ENCODE results near the gene PTPRG.

Gene PTPRG

GRCh38 chr3:61626484-61626883, 65.1 kb downstream of the PTPRG start:
- ATAC-seq (ENCODE audit: low read depth) (no peak), DNase-seq (ENCODE audit: low spot score) (no peak)
- no peak for TF ChIP-seq CTCF (IDR thresholded peaks at IDR 0.05; ENCODE audit: poor library complexity, severe bottlenecking)
- H3K27ac ChIP-seq (ENCODE audit: poor library complexity, severe bottlenecking), result no peak overlapping the region
- no peaks in the 10 kb centered on the region for H3K9me3 ChIP-seq (ENCODE audit: severe bottlenecking)
- peaks cover 13% of the 10 kb centered on the region for H3K4me1 ChIP-seq (ENCODE audit: insufficient read depth, poor library complexity, severe bottlenecking)
- H3K4me3 ChIP-seq (ENCODE audit: severe bottlenecking), result no peak overlapping the region
- H3K36me3 ChIP-seq (ENCODE audit: low read depth), result no peaks in the 10 kb centered on the region; the same call in 1 of the 2 replicates
- no peaks in the 10 kb centered on the region for H3K27me3 ChIP-seq (ENCODE audit: insufficient read depth, poor library complexity, severe bottlenecking)

GRCh38 chr3:61627768-61628185, 66.4 kb downstream of the PTPRG start:
- peak; percentile 79 for ATAC-seq (ENCODE audit: low read depth)
- Histone ChIP-seq H3K36me3 (ENCODE audit: low read depth) (no peaks in the 10 kb centered on the region; the same call in 1 of the 2 replicates), H3K27me3 (ENCODE audit: insufficient read depth, poor library complexity, severe bottlenecking) (no peaks in the 10 kb centered on the region), H3K27ac (ENCODE audit: poor library complexity, severe bottlenecking) (peak overlapping the region; percentile 40), H3K4me3 (ENCODE audit: severe bottlenecking) (no peak overlapping the region), H3K9me3 (ENCODE audit: severe bottlenecking) (no peaks in the 10 kb centered on the region), H3K4me1 (ENCODE audit: insufficient read depth, poor library complexity, severe bottlenecking) (peaks cover 13% of the 10 kb centered on the region)
- TF ChIP-seq CTCF (IDR thresholded peaks at IDR 0.05; ENCODE audit: poor library complexity, severe bottlenecking), result no peak
- DNase-seq (ENCODE audit: low spot score), result no peak

GRCh38 chr3:61628636-61629035, 67.3 kb downstream of the PTPRG start:
- no peaks in the 10 kb centered on the region for H3K36me3 ChIP-seq (ENCODE audit: low read depth)
- no peaks in the 10 kb centered on the region for H3K9me3 ChIP-seq (ENCODE audit: severe bottlenecking)
- ATAC-seq (ENCODE audit: low read depth), result no peak
- peak overlapping the region; percentile 40 for H3K27ac ChIP-seq (ENCODE audit: poor library complexity, severe bottlenecking)
- H3K4me1 ChIP-seq (ENCODE audit: insufficient read depth, poor library complexity, severe bottlenecking), result peaks cover 13% of the 10 kb centered on the region
- no peaks in the 10 kb centered on the region for H3K27me3 ChIP-seq (ENCODE audit: insufficient read depth, poor library complexity, severe bottlenecking)
- DNase-seq (ENCODE audit: low spot score), result no peak
- H3K4me3 ChIP-seq (ENCODE audit: severe bottlenecking), result no peak overlapping the region
- no peak for TF ChIP-seq CTCF (IDR thresholded peaks at IDR 0.05; ENCODE audit: poor library complexity, severe bottlenecking)

- Histone ChIP-seq H3K4me1 (ENCODE audit: insufficient read depth, poor library complexity, severe bottlenecking) (peaks cover 13% of the 10 kb centered on the region), H3K36me3 (ENCODE audit: low read depth) (no peaks in the 10 kb centered on the region), H3K27me3 (ENCODE audit: insufficient read depth, poor library complexity, severe bottlenecking) (no peaks in the 10 kb centered on the region), H3K9me3 (ENCODE audit: severe bottlenecking) (no peaks in the 10 kb centered on the region), H3K4me3 (ENCODE audit: severe bottlenecking) (no peak overlapping the region), H3K27ac (ENCODE audit: poor library complexity, severe bottlenecking) (peak overlapping the region; percentile 54)
- DNase-seq (ENCODE audit: low spot score), result no peak
- no peak for TF ChIP-seq CTCF (IDR thresholded peaks at IDR 0.05; ENCODE audit: poor library complexity, severe bottlenecking)
- no peak for ATAC-seq (ENCODE audit: low read depth)
These were observed 68.1 kb downstream of the PTPRG start for GRCh38 chr3:61629442-61629841.

GRCh38 chr3:61631108-61631769, 69.9 kb downstream of the PTPRG start:
- peak overlapping the region; percentile 54 for H3K27ac ChIP-seq (ENCODE audit: poor library complexity, severe bottlenecking)
- no peaks in the 10 kb centered on the region for H3K9me3 ChIP-seq (ENCODE audit: severe bottlenecking)
- no peaks in the 10 kb centered on the region for H3K27me3 ChIP-seq (ENCODE audit: insufficient read depth, poor library complexity, severe bottlenecking)
- ATAC-seq (ENCODE audit: low read depth) (no peak), DNase-seq (ENCODE audit: low spot score) (no peak)
- no peaks in the 10 kb centered on the region for H3K36me3 ChIP-seq (ENCODE audit: low read depth)
- TF ChIP-seq CTCF (IDR thresholded peaks at IDR 0.05; ENCODE audit: poor library complexity, severe bottlenecking), result no peak
- no peak overlapping the region for H3K4me3 ChIP-seq (ENCODE audit: severe bottlenecking)
- peaks cover 13% of the 10 kb centered on the region for H3K4me1 ChIP-seq (ENCODE audit: insufficient read depth, poor library complexity, severe bottlenecking)

All from RWPE2 (cell line).